K562 (cell line): ENCODE measurements around the gene SPIB. TPM values are rescaled to one million over a fixed set of nuclear protein-coding genes. Genes with fewer than 3 reads are reported as not detected.
A peak's percentile ranks its signal among the peaks of the same experiment; 100 is the strongest.

Experiments
- ARID4B ChIP-seq: sonication (generic); formaldehyde crosslinking; IDR thresholded peaks from 2 replicates; pipeline ENCODE4 v1.8.0; 2022; ENCODE audit warnings: mild to moderate bottlenecking, missing genetic modification reagents
- HEY1 ChIP-seq: fragments of 250-450 bp; sonication (Bioruptor Pico); IDR thresholded peaks from 2 replicates; pipeline ENCODE4 v1.5.0; 2020; ENCODE audit warnings: mild to moderate bottlenecking, moderate library complexity, borderline replicate concordance
- HMGN3 ChIP-seq: IDR thresholded peaks from 2 replicates; pipeline ENCODE4 v1.6.1; 2011; ENCODE audit warnings: borderline replicate concordance, low read depth, mild to moderate bottlenecking, mixed read lengths, low read length; ENCODE audit not compliant: insufficient read length; ENCODE audit errors: extremely low read depth
- HNRNPL ChIP-seq: fragments of 200-400 bp; formaldehyde crosslinking; IDR thresholded peaks from 2 replicates; pipeline ENCODE4 v1.6.1; 2017; ENCODE audit warnings: low read depth, mild to moderate bottlenecking, low read length
- HNRNPUL1 ChIP-seq: fragments of 200-400 bp; formaldehyde crosslinking; IDR thresholded peaks from 2 replicates; pipeline ENCODE4 v1.6.1; 2017; ENCODE audit warnings: low read length
- MBD2 ChIP-seq: sonication (generic); IDR thresholded peaks from 2 replicates; pipeline ENCODE4 v1.6.1; 2016; ENCODE audit warnings: low read depth, borderline replicate concordance
- RBM25 ChIP-seq: fragments of 200-400 bp; formaldehyde crosslinking; IDR thresholded peaks from 2 replicates; pipeline ENCODE4 v1.6.1; 2018; ENCODE audit warnings: low read length, low read depth, moderate library complexity; ENCODE audit not compliant: severe bottlenecking
- REST ChIP-seq, 2 experiments: fragments of 450-650 bp; formaldehyde crosslinking in 1 of 2; IDR thresholded peaks; 2 replicates each; pipeline versions ENCODE4 v1.4.0 to v1.6.1; 2014 to 2020; ENCODE audit warnings: mild to moderate bottlenecking in 2 of 2, borderline replicate concordance in 1 of 2, low read depth in 1 of 2
- SP2 ChIP-seq: IDR thresholded peaks from 2 replicates; pipeline ENCODE4 v1.6.1; 2011; ENCODE audit warnings: mild to moderate bottlenecking, low read depth, low read length, moderate library complexity; ENCODE audit not compliant: poor library complexity, severe bottlenecking; ENCODE audit errors: extremely low read depth
- ZEB2 ChIP-seq: fragments of 450-650 bp; IDR thresholded peaks from 2 replicates; pipeline ENCODE4 v1.6.1; 2016
- ZNF436 ChIP-seq: fragments of 250-450, 450-650 bp; sonication (Bioruptor Pico); formaldehyde crosslinking; IDR thresholded peaks from 2 replicates; pipeline ENCODE4 v1.7.0; 2020; ENCODE audit warnings: mild to moderate bottlenecking
- ZNF696 ChIP-seq: fragments of 250-450 bp; sonication (Bioruptor Pico); conservative IDR thresholded peaks from 2 replicates; pipeline ENCODE4 v1.4.0; 2020; ENCODE audit warnings: mild to moderate bottlenecking, moderate library complexity
- polyA plus RNA-seq, 8 experiments: library from polyadenylated mRNA; depleted of rRNA in 4 of 8; stranded (reverse) in 5 of 8; unstranded in 3 of 8; fragments of >200 nt; fragmentation: Nextera tagmentation in 2 of 8; fragmentation: Illumina TruSeq in 1 of 8; extraction: Ambion mirVana in 2 of 8; extraction: Trizol in 1 of 8; gene quantifications; 2 replicates each; pipeline versions ENCODE4 v1.2.1 to v1.2.3, GENCODE V29; 2011 to 2014; ENCODE audit warnings: inconsistent platforms in 1 of 8, missing spikeins in 1 of 8
- total RNA-seq, 7 experiments: library from RNA; depleted of rRNA in 6 of 7; stranded (reverse); fragments of >200 nt in 6 of 7; fragmentation: Illumina TruSeq in 2 of 7; extraction: Trizol in 2 of 7; gene quantifications; 2 replicates each; pipeline versions ENCODE4 v1.2.1 to v1.2.3, GENCODE V29; 2011 to 2021; ENCODE audit warnings: low replicate concordance in 1 of 7

SPIB gene
- total and polyA plus RNA-seq, 9 of the 15 experiments (the other 6 are each of a cell fraction or from before 2014, with no cell fraction given), result 0.06 to 1.0 (median 0.43) TPM; not detected in 1

- TF ChIP-seq HEY1 (CRISPR knock-in tag) (peak; percentile 25; the same call in 1 of the 2 replicates), SP2 (peak; percentile 13), HNRNPUL1 (no peak), ZNF436 (CRISPR knock-in tag) (no peak), RBM25 (no peak), HNRNPL (no peak), MBD2 (peak; percentile 92), ZNF696 (no peak), HMGN3 (no peak), ARID4B (CRISPR knock-in tag) (no peak; the same call in 1 of the 2 replicates), REST (IDR thresholded peaks at IDR 0.05; ENCODE audit: borderline replicate concordance) (no peak), REST (CRISPR knock-in tag; IDR thresholded peaks at IDR 0.05; ENCODE audit: low read depth) (peak; percentile 86), ZEB2 (peak; percentile 98)
These were observed 42.3 kb upstream of the SPIB start, which contains the start of gene NR1H2 (continued) for GRCh38 chr19:50376166-50377050.
